B cell (primary cell): ENCODE measurements around the gene IL12RB1. TPM values are rescaled to one million over a fixed set of nuclear protein-coding genes. Genes with fewer than 3 reads are reported as not detected.

Experiments used
- ATAC-seq: fragments of 200-7000 bp; cut with Tn5 transposase; one replicate; pipeline ENCODE4 v1.10.0; 2021; ENCODE audit warnings: low read depth, mild to moderate bottlenecking, moderate number of reproducible peaks, moderate library complexity
- CTCF ChIA-PET: fragments of 350-600 bp; sonication (Branson Sonifier 250); formaldehyde crosslinking; loops from one replicate; lab custom pipeline; 2021; ENCODE audit warnings: antibody characterized with exemption, inconsistent platforms; lab: Charles Lee
- POLR2A ChIA-PET: fragments of 350-600 bp; sonication (Branson Sonifier 250); formaldehyde crosslinking; loops from one replicate; lab custom pipeline; 2021; ENCODE audit warnings: antibody characterized with exemption; lab: Charles Lee
- DNase-seq: peaks from one replicate; pipeline ENCODE4 v3.0.0; 2013
- H2AFZ ChIP-seq: 2 replicates; pipeline ENCODE4 v1.6.1; 2012; ENCODE audit warnings: mild to moderate bottlenecking, low read depth, low read length; ENCODE audit not compliant: insufficient read depth, poor library complexity, severe bottlenecking
- H3K27ac ChIP-seq, 2 donors: 1 replicate in 1 of 2; 2 replicates in 1 of 2; pipeline ENCODE4 v1.5.1; 2012 to 2013; ENCODE audit warnings: low read length in 2 of 2, mild to moderate bottlenecking in 2 of 2, moderate library complexity in 1 of 2
- H3K27me3 ChIP-seq, 4 experiments: fragments of 200-600 bp in 1 of 4; sonication (generic) in 1 of 4; replicated peaks in 1 of 4; 1 replicate in 2 of 4; 2 replicates in 2 of 4; pipeline versions ENCODE4 v1.6.1 to v1.7.0; 2013 to 2016; ENCODE audit warnings: low read length in 3 of 4, mild to moderate bottlenecking in 2 of 4, mixed read lengths in 1 of 4, moderate library complexity in 1 of 4; ENCODE audit not compliant: insufficient read depth in 4 of 4, control insufficient read depth in 3 of 4; ENCODE audit errors: control extremely low read depth in 1 of 4
- H3K36me3 ChIP-seq, 2 experiments: replicated peaks in 1 of 2; 1 replicate in 1 of 2; 2 replicates in 1 of 2; pipeline versions ENCODE4 v1.6.1 to v1.7.1; 2013; ENCODE audit warnings: low read length in 1 of 2; ENCODE audit not compliant: insufficient read depth in 2 of 2, control insufficient read depth in 1 of 2; ENCODE audit errors: control extremely low read depth in 1 of 2, extremely low read depth in 1 of 2
- H3K4me1 ChIP-seq, 2 donors: fragments of 200-600 bp in 1 of 2; sonication (generic) in 1 of 2; 1 replicate in 1 of 2; 2 replicates in 1 of 2; pipeline versions ENCODE4 v1.5.1 to v1.6.1; 2013 to 2017; ENCODE audit warnings: low read length in 2 of 2; ENCODE audit not compliant: control insufficient read depth in 2 of 2, insufficient read depth in 2 of 2
- H3K4me2 ChIP-seq: replicated peaks from 2 replicates; pipeline ENCODE3; 2012; ENCODE audit warnings: mild to moderate bottlenecking, low read depth, low read length; ENCODE audit not compliant: poor library complexity, severe bottlenecking
- H3K4me3 ChIP-seq, 5 experiments: fragments of 200-600 bp in 1 of 5; sonication (generic) in 1 of 5; 1 replicate in 3 of 5; 2 replicates in 2 of 5; pipeline versions ENCODE4 v1.5.1 to v1.7.0; 2011 to 2016; ENCODE audit warnings: low read length in 4 of 5, mild to moderate bottlenecking in 4 of 5, low read depth in 2 of 5, control low read depth in 1 of 5, moderate library complexity in 1 of 5; ENCODE audit not compliant: insufficient read depth in 1 of 5; ENCODE audit errors: control extremely low read depth in 1 of 5, extremely low read depth in 1 of 5
- H3K79me2 ChIP-seq: fragments of 200-600 bp; sonication (generic); one replicate; pipeline ENCODE4 v1.6.0; 2016; ENCODE audit warnings: low read length; ENCODE audit not compliant: control insufficient read depth, insufficient read depth
- H3K9ac ChIP-seq: fragments of 200-600 bp; sonication (generic); 2 replicates; pipeline ENCODE4 v1.6.1; 2017; ENCODE audit warnings: mild to moderate bottlenecking, low read length, moderate library complexity
- H3K9me3 ChIP-seq, 3 donors: one replicate each; pipeline versions ENCODE4 v1.6.1 to v1.7.1; 2013; ENCODE audit warnings: low read length in 2 of 3; ENCODE audit not compliant: control insufficient read depth in 2 of 3, insufficient read depth in 1 of 3; ENCODE audit errors: control extremely low read depth in 1 of 3
- H4K20me1 ChIP-seq: 2 replicates; pipeline ENCODE4 v1.6.0; 2012; ENCODE audit warnings: mild to moderate bottlenecking, low read length; ENCODE audit not compliant: insufficient read depth, control insufficient read depth, poor library complexity, severe bottlenecking
- H3K27ac Mint-ChIP-seq: one replicate; pipeline ENCODE4 v1.8.0; 2021; ENCODE audit warnings: mixed read lengths
- H3K27me3 Mint-ChIP-seq: one replicate; pipeline ENCODE4 v1.8.0; 2021; ENCODE audit warnings: mixed read lengths
- H3K4me1 Mint-ChIP-seq: one replicate; pipeline ENCODE4 v1.8.0; 2021; ENCODE audit warnings: mixed read lengths
- H3K4me3 Mint-ChIP-seq: one replicate; pipeline ENCODE4 v1.8.0; 2021; ENCODE audit warnings: mixed read lengths
- H3K9me3 Mint-ChIP-seq: one replicate; pipeline ENCODE4 v1.8.0; 2022; ENCODE audit warnings: mixed read lengths; ENCODE audit not compliant: insufficient read depth
- CTCF ChIP-seq: fragments of 200-600 bp; IDR thresholded peaks from one replicate; pipeline ENCODE4 v1.8.0; 2022; ENCODE audit warnings: antibody characterized with exemption, mild to moderate bottlenecking
- EZH2 ChIP-seq: IDR thresholded peaks from 2 replicates; pipeline ENCODE4 v1.6.1; 2012; ENCODE audit warnings: borderline replicate concordance, low read depth, mild to moderate bottlenecking, moderate library complexity, low read length; ENCODE audit not compliant: insufficient read depth, poor library complexity, severe bottlenecking
- WGBS: methylation state at CpG from one replicate; pipeline ENCODE4 v1.1.5; 2013; ENCODE audit warnings: missing lambda C conversion rate; ENCODE audit not compliant: insufficient coverage; 5-methylcytosine and 5-hydroxymethylcytosine counted together
- intact Hi-C: fragments of 100-400 bp; cut with micrococcal nuclease; formaldehyde crosslinking; loops from one replicate; pipeline ENCODE4 v1.10.0; 2022
- polyA plus RNA-seq: library from polyadenylated mRNA; depleted of rRNA; stranded (reverse); fragments of >200 nt; gene quantifications from 2 replicates; pipeline ENCODE4 v1.2.3, GENCODE V29; 2012
- total RNA-seq, 2 donors: library from RNA; stranded (reverse); fragments of 120-200 nt in 1 of 2; gene quantifications; 1 replicate in 1 of 2; 2 replicates in 1 of 2; pipeline versions ENCODE4 v1.2.3 to v1.2.4, GENCODE V29; 2013 to 2022

The IL12RB1 gene
- total and polyA plus RNA-seq, 2 donors (not counting 1 experiment from before 2014, with no cell fraction given) = 18.8 to 24.5 TPM

- Mint-ChIP-seq H3K4me3 (no peak overlapping the region), H3K4me1 (peaks cover 32% of the 10 kb centered on the region), H3K27ac (peak overlapping the region; percentile 10), H3K9me3 (no peaks in the 10 kb centered on the region), H3K27me3 (no peaks in the 10 kb centered on the region)
- ATAC-seq (no peak), DNase-seq (no peak)
- intact Hi-C loops = no loop called here
- Histone ChIP-seq H3K4me3 (no peak overlapping the region), H3K36me3 (peaks cover 2 to 43% of the 10 kb centered on the region in 2 experiments), H3K4me1 (peaks cover 28 to 32% of the 10 kb centered on the region in 2 donors), H3K4me2 (no peak overlapping the region), H2AFZ (no peak overlapping the region), H3K79me2 (peaks cover 84% of the 10 kb centered on the region), H3K9me3 (no peaks in the 10 kb centered on the region), H3K27ac (no peak overlapping the region), H3K9ac (no peak overlapping the region), H4K20me1 (peaks cover 69% of the 10 kb centered on the region), H3K27me3 (no peaks in the 10 kb centered on the region)
- ChIA-PET POLR2A (no interaction called here), CTCF (interaction anchor here (0.8 kb wide), 2 partner anchors 44 to 189 kb away, joined by 3 read pairs; no protein-coding TSS in a partner anchor)
- no peak for TF ChIP-seq CTCF
- TF ChIP-seq EZH2 = no peak
- 92% methylated on average over 2 of the region's 5 CpGs for WGBS
Measured at GRCh38 chr19:18121166-18121565, 34.4 kb upstream of the IL12RB1 start.

GRCh38 chr19:18120127-18120526, 33.4 kb upstream of the IL12RB1 start:
- peak overlapping the region; percentile 36 to 42 for H3K27ac ChIP-seq
- Mint-ChIP-seq H3K4me3 (peak overlapping the region; percentile 64), H3K9me3 (no peaks in the 10 kb centered on the region), H3K27ac (peak overlapping the region; percentile 89), H3K4me1 (peaks cover 38% of the 10 kb centered on the region), H3K27me3 (no peaks in the 10 kb centered on the region)
- no peaks in the 10 kb centered on the region for H3K27me3 ChIP-seq
- H4K20me1 ChIP-seq = peaks cover 76% of the 10 kb centered on the region
- ATAC-seq = no peak
- peaks cover 28 to 32% of the 10 kb centered on the region in 2 donors for H3K4me1 ChIP-seq
- H3K4me2 ChIP-seq = peak overlapping the region; percentile 90
- no peak overlapping the region for H3K9ac ChIP-seq
- CTCF ChIA-PET = interaction anchor here (0.7 to 3.8 kb wide), 4 partner anchors 28 to 132 kb away, joined by 3 to 13 read pairs (median 5); partner anchors contain the start of gene PIK3R2
- WGBS = 83% methylated on average over 1 of the region's 1 CpG
- POLR2A ChIA-PET = interaction anchor here (0.6 kb wide), 1 partner anchor 165 kb away, joined by 3 read pairs; no protein-coding TSS in a partner anchor
- no peak overlapping the region for H2AFZ ChIP-seq
- H3K4me3 ChIP-seq = no peak overlapping the region
- peaks cover 89% of the 10 kb centered on the region for H3K79me2 ChIP-seq
- peaks cover 2 to 43% of the 10 kb centered on the region in 2 experiments for H3K36me3 ChIP-seq
- no peaks in the 10 kb centered on the region for H3K9me3 ChIP-seq
- no peak for DNase-seq
- intact Hi-C loops = no loop called here
- TF ChIP-seq EZH2 = no peak
- no peak for TF ChIP-seq CTCF
